ENCODE results near the gene PXT1.

- no peak for TF ChIP-seq NR2F2 (IDR thresholded peaks at IDR 0.05)
- no peak for TF ChIP-seq REST (IDR thresholded peaks at IDR 0.05)
- no peak for TF ChIP-seq CTCF (IDR thresholded peaks at IDR 0.05; ENCODE audit: low read depth, low read length, missing input control)
- TF ChIP-seq HNF4G (IDR thresholded peaks at IDR 0.05): no peak
- no peak for TF ChIP-seq YY1 (IDR thresholded peaks at IDR 0.05)
- no peak for TF ChIP-seq ATF3 (IDR thresholded peaks at IDR 0.05)
- no peak for TF ChIP-seq ZBTB33 (IDR thresholded peaks at IDR 0.05)
- no peak for TF ChIP-seq RAD21 (IDR thresholded peaks at IDR 0.05)
- no peak for TF ChIP-seq RXRA (IDR thresholded peaks at IDR 0.05)
- TF ChIP-seq HNF4A (conservative IDR thresholded peaks at IDR 0.05): no peak
- no peak for TF ChIP-seq MAX (IDR thresholded peaks at IDR 0.05)
- no peak for TF ChIP-seq GABPA (IDR thresholded peaks at IDR 0.05 in 1 of 2, conservative IDR thresholded peaks at IDR 0.05 in 1 of 2)
- no peak for TF ChIP-seq TAF1 (conservative IDR thresholded peaks at IDR 0.05)
- TF ChIP-seq EGR1 (IDR thresholded peaks at IDR 0.05; ENCODE audit: low read depth in 2 of 2): no peak
Observed at GRCh38 chr6:36479256-36479655, 36.6 kb upstream of the PXT1 start.
